Peyer's patch (tissue), 4 donors: ENCODE results near the gene SRPK2.

Source experiments
- CTCF ChIP-seq, 6 experiments: fragments of 450-650 bp in 4 of 6; fragments of 200-600 bp in 2 of 6; sonication (generic) in 1 of 6; IDR thresholded peaks; one replicate each; pipeline ENCODE4 v1.5.1; 2017 to 2019; ENCODE audit warnings: antibody characterized with exemption in 6 of 6, mild to moderate bottlenecking in 3 of 6, moderate library complexity in 1 of 6
- POLR2A ChIP-seq, 2 donors: fragments of 450-650 bp; IDR thresholded peaks; one replicate each; pipeline ENCODE4 v1.5.1; 2017; ENCODE audit warnings: antibody characterized with exemption in 2 of 2, mild to moderate bottlenecking in 2 of 2, moderate library complexity in 2 of 2

DNA sequence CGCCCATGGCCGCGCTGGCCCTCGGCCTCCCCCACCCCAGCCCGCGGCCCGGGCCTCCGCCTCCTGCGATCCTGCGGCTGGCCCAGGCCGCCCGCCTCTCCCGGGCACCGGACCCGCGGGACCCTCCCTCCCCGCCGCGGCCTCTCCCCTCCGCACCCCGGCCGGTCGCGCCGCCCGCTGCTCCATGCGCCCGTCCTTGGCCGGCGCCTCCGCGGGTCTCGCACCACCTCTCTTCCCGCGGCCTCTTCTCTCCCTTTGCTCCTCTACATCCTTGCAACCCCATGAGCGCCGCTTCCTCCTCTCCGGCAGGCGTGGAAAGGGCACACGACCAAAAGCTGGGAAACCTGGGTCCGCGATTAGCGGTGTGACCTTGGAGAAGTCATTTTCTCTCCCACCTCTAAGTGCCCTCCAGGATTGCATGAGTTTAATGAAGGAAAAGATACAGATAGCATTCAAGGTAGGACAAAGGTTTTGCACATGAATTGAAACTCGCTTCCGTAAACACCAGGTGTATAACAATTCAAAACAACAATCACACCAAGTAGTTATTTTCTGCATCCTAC, 448 bp upstream of the SRPK2 start:
- TF ChIP-seq CTCF (IDR thresholded peaks at IDR 0.05), result peak in 1 of 6 experiments; percentile 15
- no peak for TF ChIP-seq POLR2A (IDR thresholded peaks at IDR 0.05)
